Dermis microvascular lymphatic vessel endothelial cell (primary cell): ENCODE data around the gene ARHGEF19. TPM values are rescaled to one million over a fixed set of nuclear protein-coding genes. Genes with fewer than 3 reads are reported as not detected.

Source experiments
- DNase-seq, 2 donors: peaks; one replicate each; pipeline versions ENCODE4 v3.0.0 to v3.0.0-alpha.2; 2010; ENCODE audit warnings: low read depth in 2 of 2
- total RNA-seq: library from RNA; depleted of rRNA; stranded (reverse); fragments of >200 nt; gene quantifications from 2 replicates; pipeline ENCODE4 v1.2.1, GENCODE V29; 2014

The ARHGEF19 gene
- total RNA-seq, 1 donor from 2014 or later = 4.4 TPM

DNA sequence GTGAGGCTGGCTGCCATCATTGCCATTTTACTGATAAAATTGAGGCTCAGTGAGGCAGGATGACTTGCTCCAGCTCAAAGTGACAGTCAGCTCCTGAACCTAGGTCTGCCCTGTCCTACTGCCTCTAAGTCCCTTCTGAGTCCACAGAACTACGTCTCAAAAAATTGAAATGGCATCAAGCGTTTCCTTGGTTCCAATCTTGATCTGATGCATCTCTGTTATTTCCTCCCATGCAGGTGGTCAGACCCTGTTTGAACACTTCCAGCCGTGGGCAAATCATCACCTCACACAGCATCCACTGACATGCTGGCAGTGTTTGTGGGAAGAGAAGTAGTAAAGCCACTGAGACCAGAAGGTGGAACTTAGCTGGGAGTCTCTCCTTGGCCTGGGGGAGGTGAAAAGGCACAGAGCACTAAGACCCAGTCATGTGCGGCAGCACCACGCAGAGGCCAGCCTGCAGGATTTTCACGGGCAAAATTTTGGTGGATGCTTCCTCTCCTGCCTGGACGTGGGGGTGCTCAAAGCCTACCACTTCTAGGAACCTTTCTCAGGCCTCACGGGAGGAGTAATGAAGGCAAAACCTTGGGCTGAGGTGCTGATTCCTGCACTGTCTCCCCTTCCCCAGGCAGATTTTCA lies 32.3 kb upstream of the ARHGEF19 start:
- no peak for DNase-seq

DNA sequence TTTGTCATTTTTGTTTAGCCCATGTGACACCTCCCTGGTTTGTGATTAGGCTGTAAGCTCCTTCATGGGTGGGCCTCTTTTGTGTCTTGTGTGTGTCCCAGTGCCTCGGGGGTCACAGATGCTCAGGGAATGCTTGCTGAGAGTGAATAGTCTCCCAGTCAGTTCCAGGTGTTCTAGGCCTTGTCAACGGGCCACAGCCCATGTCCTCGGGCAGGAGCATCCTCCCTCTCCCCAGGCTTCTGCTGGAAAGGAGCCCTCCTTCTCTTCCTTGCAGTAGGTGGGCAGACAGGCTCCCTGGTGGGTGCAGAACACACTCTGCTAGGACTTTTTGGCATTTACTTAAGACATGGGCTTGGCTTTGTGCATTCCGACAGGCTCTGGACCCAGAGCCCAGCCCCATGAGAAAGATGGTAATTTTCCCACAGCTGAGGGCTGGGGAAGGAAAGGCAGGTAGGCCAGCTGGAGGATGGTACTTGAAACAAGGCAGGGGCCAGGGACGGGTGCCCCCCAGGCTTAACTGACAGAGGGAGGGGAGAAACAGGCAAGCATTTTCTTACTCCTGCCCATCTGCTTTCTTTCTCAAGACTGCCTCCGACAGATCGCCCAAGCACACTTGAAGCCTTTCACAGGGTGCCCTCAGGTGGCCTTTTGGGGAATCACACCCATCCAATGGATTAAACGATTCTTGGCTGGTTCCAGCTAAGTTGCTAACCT lies 31.6 kb upstream of the ARHGEF19 start:
- DNase-seq = peak; percentile 58 to 84

DNA sequence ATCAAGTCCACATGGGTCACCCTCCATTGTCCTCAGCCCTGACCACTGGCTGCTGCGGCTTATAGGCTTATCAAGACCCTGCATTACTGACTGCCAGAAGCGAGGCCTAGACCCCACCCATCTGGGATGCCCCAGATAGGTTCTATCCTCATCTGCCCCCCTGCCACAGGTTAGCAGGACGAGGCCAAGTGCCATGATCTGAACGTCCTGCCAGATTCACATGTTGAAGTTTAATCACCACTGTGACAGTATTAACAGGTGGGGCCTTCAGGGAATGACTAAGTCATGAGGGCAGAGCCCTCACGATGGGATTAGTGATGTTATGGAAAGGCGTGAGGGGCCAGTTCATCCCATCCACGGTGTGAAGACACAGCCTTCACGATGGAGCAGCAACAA lies 30.8 kb upstream of the ARHGEF19 start:
- no peak for DNase-seq

DNA sequence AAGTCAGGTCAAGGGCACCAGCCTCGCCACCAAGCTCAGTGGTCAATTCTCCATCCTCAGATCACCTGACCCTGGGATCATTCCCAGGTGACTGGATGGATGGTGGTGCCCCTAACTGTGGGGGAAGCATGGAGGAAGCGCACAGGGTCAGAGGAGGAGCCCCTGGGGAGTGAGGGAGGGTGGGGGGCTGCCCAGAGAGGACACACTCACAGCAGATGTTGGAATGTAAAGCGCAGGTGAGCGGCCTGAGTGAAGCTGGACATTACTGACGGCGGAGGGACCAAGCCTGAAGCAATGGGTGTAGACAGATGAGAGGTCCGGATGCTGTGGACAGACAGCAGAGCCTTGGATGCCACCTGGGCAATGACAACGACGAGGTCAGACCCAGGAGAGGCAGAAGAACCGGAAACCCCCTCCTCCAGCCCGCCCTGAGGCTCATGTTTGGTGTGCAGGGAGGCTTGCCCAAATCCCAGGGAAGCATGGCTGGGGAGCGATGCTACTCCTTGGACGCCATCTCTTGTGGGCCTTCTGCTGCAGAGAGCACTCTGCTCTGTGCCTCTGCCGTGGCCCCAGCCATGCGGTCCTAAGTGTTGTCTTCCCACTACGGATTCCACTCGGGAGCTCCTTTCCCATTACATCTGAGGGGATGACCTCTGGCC lies 30.2 kb upstream of the ARHGEF19 start:
- DNase-seq = no peak

DNA sequence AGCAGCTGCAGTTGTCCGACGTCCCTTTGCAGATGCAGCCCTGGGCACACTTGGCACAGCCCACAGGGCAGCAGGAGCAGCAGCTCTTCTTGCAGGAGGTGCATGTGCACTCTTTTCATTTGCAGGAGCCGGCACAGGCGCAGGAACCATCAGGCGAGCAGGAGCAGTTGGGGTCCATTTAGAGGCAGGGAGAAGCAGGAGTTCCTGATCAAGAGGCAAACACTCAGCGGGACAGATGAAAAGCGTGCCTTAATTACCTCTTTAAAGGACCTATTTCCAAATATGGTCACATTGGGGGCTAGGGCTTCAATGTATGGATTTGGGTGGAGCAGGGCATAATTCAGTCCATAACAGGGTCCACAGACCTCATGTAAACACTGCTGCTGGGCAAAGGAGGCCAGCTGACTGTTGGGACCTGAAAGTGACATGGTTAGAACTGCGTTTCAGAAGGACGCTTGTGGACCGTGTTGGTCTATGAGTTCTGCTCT lies 28.8 kb upstream of the ARHGEF19 start:
- no peak for DNase-seq

DNA sequence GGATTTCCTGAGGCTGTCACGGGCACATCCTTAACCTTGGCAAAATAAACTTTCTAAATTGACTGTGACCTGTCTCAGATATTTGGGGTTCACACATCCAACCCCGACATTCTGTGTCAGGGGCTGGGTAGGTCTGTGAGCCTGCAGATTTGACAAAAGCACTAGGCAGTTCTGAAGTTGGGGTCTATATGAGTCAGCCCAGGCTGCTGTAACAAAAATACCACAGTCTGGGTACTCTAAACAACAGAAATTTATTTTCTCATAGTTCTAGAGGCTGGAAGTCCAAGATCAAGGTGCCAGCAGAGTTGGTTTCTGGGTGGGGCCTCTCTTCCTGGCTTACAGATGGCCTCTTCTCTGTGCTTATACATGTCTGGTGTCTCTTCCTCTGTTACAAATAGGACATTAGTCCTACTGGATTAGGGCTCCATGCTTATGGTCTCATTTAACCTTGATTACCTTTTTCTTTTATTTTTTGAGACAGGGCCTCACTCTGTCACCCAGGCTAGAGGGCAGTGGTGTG lies 27.6 kb upstream of the ARHGEF19 start:
- no peak for DNase-seq

DNA sequence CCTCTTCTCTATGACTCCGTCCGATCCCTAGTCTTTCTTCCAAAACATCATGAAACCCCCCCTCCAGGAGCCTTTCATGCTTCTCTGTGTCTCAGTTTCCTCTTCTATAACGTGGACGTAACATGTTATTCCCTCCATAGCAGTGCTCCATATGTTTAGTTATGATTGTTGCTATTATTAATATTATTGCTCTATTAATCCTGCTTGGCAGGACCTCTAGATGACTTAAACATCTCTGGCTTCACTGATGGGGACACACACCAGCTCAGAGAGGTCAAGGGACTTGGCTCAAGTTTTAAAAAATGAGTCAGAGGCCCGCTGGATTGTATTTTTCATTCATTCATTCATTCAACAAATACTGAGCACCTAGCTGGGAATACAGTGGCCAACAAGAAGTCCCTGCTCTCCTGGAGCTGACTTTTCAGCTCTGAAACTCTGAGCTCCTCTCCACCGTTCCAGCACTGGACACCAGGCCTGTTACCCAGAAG lies 24.9 kb upstream of the ARHGEF19 start:
- peak; percentile 20 to 46 for DNase-seq

DNA sequence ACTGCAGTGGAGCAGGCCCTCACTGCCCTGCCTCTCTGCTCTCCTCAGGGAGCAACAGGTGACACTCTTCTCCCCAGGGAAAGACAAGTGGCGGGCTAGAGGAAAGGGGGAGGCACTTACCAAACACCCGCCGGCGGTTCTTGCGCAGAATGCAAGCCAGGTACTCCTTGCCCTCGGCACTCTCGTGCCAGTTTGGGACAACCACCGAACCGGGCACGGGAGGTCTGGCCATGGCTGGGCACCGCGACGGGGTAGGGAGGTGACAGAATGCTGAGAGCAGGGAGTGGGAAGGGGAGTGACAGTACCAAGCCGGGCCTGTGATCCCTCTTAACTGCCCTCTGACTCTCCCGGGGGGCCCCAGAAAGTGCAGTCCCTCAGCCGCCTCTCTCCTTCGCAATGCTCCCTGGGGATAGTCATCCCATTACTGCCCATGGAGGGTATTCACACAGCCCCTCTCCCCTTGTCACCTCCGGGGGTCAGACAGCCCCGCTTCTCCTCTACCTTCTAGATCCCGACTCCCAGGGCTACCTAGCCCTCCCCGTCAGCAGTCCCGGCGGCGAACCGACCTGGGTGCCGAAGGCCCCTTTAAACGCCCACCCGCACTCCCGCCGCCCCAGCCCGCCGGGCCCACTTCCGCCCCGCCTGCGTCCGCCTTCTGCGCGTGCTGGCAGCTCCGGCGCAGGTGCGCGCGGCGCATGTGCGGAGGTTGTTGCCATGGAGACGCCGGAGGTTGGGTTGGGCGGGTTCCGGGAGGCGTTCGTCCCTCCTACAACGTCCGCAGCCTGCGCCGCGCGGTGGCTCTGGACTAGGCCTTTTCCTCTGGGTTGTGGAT lies 24.3 kb upstream of the ARHGEF19 start, which contains the start of gene CPLANE2:
TSS of gene CPLANE2 (minus strand) at position 673 of the 832 bp plus-strand sequence. CDS start at position 232, 441 bp downstream.
- DNase-seq = peak; percentile 87 to 91

DNA sequence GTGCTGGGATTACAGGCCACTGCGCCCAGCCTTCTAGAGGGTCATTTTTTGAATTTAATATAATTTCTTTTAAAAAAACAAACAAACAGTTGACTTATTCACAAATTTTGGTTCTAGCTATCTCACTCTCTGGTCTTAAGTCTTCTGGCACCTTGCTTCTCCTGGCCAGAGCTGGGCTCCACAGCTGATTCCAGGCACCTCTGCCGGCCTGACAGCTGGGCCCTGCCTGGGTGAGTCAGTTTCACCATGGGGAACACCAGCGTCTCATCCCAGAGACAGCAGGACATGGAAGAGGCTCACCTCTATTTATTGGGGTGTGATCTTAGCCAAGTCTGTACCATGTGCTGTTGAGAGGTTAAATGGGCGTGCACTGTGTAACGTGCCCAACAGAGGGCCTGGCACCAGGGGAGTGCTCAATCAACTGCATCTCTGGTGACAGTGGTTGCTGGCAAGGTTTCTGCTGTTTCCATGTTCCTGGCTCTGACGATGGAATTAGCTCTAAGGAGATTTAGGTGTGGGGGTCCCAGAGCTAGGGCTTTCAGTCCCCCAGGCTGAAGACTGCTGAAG lies 23.6 kb upstream of the ARHGEF19 start:
- peak; percentile 27 to 31 for DNase-seq

DNA sequence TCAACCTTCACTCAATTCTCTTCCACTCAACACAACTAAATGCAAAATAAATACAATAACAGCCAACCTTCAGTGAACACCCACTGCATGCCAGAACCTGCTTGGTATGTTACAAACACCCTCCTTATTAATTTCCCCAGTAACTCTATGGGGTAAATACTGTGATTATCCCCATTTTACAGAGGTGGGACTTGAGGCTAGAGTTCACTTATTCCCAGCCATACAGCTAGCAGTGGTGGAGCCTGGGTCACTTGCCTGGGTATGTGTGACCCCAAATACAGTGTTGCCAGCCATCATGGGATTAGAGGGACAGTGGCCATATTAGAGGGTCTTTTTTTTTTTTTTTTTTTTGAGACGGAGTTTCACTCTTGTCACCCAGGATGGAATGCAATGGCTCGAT lies 22.9 kb upstream of the ARHGEF19 start:
- no peak for DNase-seq

DNA sequence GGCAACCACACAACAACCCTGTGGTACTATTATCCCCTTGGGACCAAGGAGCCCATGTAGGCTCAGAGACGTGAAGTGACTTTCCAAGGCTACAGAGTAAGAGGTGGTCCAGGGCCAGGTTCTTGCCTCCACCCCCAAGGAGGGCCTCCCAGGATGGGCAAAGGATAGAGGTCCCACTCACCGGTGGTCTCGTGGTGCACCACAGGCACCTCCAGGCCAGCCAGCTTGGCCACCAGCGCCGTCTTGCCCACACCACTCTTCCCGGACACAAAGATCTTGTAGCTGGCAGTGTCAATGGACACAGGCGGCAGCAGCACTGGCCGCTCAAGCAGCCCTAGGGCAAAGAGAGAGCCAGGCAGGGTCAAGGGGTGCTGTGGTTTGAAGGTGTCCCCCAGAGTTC lies 21.0 kb upstream of the ARHGEF19 start:
- no peak for DNase-seq

DNA sequence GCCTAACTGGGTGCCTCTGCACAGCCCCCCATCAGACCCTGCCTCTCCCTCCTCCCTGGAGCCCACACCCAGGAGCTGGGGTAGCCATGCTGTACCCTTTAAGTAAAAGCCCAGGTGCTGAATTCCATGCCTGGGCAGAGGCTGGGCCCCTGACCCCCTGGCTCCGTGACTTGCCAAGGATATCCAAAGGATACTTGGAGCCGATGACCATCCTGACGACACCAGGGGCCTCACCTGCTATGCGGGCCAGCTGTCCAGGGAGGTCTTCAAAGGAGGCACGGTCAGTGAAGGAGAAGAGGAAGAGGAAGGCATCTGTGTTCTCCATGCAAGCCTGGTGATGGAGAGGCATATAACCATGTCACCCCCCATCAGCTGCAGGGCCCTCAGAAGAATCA lies 19.9 kb upstream of the ARHGEF19 start:
- no peak for DNase-seq

DNA sequence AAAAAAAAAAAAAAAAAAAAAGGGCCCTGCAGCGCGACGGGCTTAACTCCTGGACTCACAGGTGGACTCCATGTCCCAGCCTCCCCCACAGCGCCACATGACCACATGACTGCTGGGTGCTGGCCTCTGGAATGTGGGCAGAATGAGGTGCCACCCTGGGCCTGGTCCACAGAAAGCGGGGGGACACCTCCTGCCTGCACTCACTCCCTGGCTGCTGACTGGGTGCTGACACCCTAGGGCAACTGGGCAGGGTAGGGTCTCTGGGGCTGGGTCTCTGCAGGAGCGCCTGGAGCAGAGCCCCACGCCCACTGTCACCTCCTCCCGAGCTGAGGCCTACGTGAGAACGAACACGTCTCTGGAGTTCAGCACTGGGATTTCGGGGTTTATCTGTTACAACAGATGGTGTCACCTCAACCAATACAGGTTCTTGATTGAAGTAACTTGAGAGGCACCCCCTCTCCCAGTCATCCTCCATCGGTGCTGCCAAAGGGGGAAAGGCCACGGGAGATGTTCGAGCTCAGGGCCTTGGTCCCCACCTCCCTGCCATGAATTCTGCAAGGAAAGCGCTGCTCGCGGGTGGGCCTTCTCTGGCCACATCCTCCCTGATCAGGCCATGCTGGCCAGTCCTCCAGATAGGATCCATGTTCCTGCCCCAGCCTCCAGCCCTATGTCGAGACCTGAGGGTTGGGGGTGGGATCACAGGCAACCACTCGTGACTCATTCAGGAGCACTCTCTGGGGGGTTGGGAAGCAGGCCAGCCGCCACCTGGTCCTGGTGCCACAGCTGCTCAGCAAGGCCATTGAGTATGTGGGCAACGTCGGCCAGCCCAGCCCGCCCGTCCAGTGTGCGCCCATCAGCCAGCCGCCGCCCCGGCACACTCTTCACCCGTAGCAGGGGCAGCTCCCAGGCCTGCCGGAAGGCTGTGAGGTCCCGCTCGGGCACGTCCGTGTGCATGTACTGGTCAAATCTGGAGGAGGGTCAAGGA lies 19.2 kb upstream of the ARHGEF19 start:
- no peak for DNase-seq

DNA sequence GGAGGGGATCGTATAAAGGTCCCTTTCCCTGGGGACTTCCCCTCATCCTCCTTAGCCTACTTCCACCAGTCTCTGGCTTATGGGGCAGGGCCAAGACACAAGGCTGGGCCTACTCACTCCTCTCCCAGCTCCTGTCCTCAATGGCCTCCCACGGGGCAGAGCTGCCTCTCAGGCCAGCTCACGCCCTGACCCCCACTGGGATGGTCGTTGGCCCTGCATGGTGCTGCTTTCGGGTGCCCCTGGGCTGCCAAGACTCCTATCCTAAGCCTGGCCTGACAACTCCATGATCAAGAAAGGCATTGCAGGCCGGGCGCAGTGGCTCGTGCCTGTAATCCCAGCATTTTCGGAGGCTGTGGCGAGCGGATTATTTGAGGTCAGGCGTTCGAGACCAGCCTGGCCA lies 18.3 kb upstream of the ARHGEF19 start:
- DNase-seq = no peak

DNA sequence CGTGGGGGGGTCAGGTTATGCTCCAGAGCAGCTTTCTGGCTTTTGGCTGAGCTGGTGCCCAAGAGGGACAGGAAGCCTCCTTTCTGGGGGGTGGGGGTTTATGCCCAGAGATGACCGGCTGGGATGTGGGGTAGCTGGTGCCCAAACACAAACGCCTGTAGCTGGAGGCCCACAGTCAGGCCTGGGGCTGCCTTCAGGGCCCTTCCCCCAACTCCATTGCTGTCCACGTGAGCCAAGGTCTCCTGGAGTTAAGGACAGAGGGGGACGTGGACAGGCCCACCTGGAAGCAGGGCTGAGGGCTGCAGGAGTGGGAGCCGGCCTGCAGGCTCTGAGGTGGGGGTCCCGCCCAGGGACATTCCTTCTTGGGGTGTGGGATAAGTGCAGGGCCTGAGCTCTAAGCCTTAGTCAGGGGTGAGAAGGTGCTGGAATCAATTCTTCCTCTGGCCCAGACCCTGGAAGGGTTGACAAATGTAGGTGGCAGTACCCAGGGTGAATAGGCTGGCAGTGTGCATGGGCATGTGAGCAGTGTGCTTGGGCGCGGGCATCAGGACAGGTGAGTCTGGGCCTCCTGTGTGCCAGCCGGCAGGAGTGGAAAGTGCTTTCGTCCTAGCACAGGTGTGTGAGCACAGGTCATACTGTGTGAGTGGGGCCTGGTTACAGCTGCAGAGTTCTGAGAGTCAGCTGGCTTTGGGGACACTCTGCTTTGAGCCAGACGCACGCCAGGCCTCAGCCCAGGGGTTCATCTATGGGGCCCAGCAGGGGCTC lies 17.7 kb upstream of the ARHGEF19 start:
- DNase-seq = no peak

DNA sequence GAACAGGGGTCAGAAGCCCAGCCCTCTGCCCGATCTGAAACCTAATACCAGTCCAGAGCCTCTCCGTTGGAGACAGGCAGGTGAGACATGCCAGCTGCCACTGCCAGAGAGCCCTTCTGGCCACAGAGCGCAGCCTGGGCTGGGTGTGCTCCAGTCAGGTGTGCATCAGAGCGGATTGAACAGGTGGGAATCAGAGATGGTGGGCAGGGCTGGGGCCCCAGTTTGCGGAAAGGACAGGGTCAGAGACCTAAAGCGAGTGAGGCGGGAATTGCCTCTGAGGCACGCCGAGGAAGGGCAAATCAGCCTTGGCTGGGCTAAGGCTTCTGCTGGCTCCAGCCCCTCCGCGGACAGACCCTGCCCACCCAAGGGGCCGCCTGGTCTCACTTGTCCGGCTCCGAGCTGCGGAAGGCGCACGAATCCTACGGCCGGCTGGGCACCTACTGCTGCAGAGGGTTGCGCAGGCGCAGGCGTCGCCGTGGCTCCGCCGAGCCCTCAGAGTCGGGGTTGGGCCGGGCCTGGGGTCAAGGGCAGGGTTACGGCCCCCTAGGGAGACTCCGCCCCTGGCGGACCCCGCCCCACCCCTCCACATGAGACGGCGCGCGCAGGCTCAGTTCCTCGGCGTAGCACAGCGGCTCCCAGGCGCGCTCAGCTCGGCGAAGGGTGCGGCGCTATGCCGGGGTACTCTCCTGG lies 14.2 kb upstream of the ARHGEF19 start:
- DNase-seq = no peak

DNA sequence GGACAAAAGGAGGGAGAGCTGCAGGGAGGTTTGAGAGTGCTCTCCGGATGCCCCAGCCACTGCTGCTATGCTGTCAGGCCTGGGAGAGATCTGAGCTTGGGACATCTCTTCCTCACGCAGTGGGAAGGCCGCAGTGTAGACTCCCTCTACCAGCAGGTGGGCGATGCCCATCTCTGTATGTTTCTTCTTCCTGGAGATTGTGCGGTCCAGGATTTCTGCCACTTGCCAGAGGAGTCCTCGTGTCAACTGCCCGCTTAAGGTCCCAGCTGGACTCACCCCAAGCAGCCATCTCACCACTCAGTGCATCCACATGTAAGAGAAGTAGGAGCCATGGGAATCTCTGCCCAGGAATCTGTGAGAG lies 13.7 kb upstream of the ARHGEF19 start:
- DNase-seq = no peak

DNA sequence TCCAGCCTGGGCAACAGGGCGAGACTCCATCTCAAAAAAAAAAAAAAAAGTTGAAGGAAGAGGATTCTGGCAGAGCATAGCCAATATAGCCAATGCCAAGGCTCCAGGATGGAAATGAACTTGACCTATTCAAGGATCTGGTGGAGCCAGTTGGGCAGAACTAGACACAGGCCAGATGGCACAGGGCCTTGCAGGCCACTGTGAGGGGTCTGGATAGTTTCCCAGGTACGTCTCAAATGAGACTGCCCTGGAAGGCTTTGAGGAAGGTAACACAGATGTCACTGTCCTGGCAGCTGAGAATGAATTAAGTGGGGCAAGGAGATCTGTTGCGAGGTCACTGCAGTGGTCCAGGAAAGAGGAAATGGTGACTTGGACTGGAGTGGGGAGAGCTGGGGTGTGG lies 12.0 kb upstream of the ARHGEF19 start:
- no peak for DNase-seq
